HCT116 (cell line): ENCODE results near the gene FGF19. TPM values are rescaled to one million over a fixed set of nuclear protein-coding genes. Genes with fewer than 3 reads are reported as not detected.

ENCODE experiments used
- ATAC-seq: fragments of 200-7000 bp; cut with Tn5 transposase; 2 replicates; pipeline ENCODE4 v1.9.1; 2020; ENCODE audit warnings: mild to moderate bottlenecking, moderate library complexity
- BruUV-seq: library from RNA; stranded (reverse); fragments of 400-500 nt; replicated peaks from 2 replicates; lab custom pipeline; 2021; lab: Mats Ljungman, UMichigan
- CTCF ChIA-PET: fragments of 300-600 bp; sonication (Branson Sonifier 250); formaldehyde crosslinking; loops from one replicate; lab custom pipeline; 2021; ENCODE audit warnings: antibody characterized with exemption; lab: Charles Lee
- POLR2A ChIA-PET: fragments of 300-600, 350-600 bp; sonication (Branson Sonifier 250); formaldehyde crosslinking; loops from one replicate; lab custom pipeline; 2021; ENCODE audit warnings: antibody characterized with exemption; lab: Charles Lee
- RAD21 ChIA-PET, 2 experiments: fragments of 300-600 bp; sonication (Branson Sonifier 250); formaldehyde crosslinking; loops; one replicate each; lab custom pipeline; 2023; ENCODE audit warnings: low total read pairs in 2 of 2; ENCODE audit not compliant: uncharacterized antibody in 2 of 2, unreplicated experiment in 2 of 2, low non-redundant PET in 1 of 2; lab: Charles Lee
- DNase-seq: peaks from one replicate; pipeline ENCODE4 v3.0.0-alpha.2; 2010; ENCODE audit warnings: low read depth, low spot score
- H2AFZ ChIP-seq: fragments of 200-600 bp; shearing (Covaris generic), sonication (generic); 2 replicates; pipeline ENCODE4 v1.6.1; 2017; ENCODE audit warnings: low read depth, mixed run types, mixed read lengths, antibody characterized with exemption, low read length; ENCODE audit not compliant: poor library complexity, severe bottlenecking
- H3K27ac ChIP-seq: 2 replicates; pipeline ENCODE4 v1.5.1; 2012; ENCODE audit warnings: low read depth, low read length
- H3K27me3 ChIP-seq: fragments of 200-600 bp; sonication (generic); 2 replicates; pipeline ENCODE4 v1.6.1; 2016; ENCODE audit warnings: mixed run types, low read length, mixed read lengths; ENCODE audit not compliant: insufficient read depth
- H3K36me3 ChIP-seq, 2 experiments: fragments of 200-500 bp in 1 of 2; fragments of 200-600 bp in 1 of 2; sonication (Bioruptor generic) in 1 of 2; sonication (generic) in 1 of 2; 2 replicates each; pipeline versions ENCODE4 v1.5.1 to v1.6.1; 2014 to 2016; ENCODE audit warnings: low read length in 2 of 2, inconsistent platforms in 1 of 2, mixed read lengths in 1 of 2, mixed run types in 1 of 2; ENCODE audit not compliant: insufficient read depth in 2 of 2, control insufficient read depth in 1 of 2
- H3K4me1 ChIP-seq, 2 experiments: fragments of 200-600 bp in 1 of 2; sonication (generic) in 1 of 2; 2 replicates each; pipeline versions ENCODE4 v1.5.1 to v1.6.1; 2012 to 2017; ENCODE audit warnings: low read length in 2 of 2, inconsistent platforms in 1 of 2, mild to moderate bottlenecking in 1 of 2, mixed read lengths in 1 of 2, mixed run types in 1 of 2, moderate library complexity in 1 of 2; ENCODE audit not compliant: insufficient read depth in 2 of 2, control insufficient read depth in 1 of 2
- H3K4me2 ChIP-seq: fragments of 200-600 bp; sonication (generic); 2 replicates; pipeline ENCODE4 v1.6.1; 2017; ENCODE audit warnings: mixed run types, low read length, mixed read lengths
- H3K4me3 ChIP-seq, 2 experiments: fragments of 200-600 bp in 1 of 2; sonication (generic) in 1 of 2; replicated peaks in 1 of 2; 2 replicates each; pipeline ENCODE4 v1.5.1; 2011 to 2016; ENCODE audit warnings: low read length in 2 of 2, control low read depth in 1 of 2, low read depth in 1 of 2, mild to moderate bottlenecking in 1 of 2, mixed read lengths in 1 of 2, mixed run types in 1 of 2
- H3K79me2 ChIP-seq: fragments of 200-600 bp; sonication (generic); 2 replicates; pipeline ENCODE4 v1.6.1; 2017; ENCODE audit warnings: mild to moderate bottlenecking, mixed run types, low read length, moderate library complexity, mixed read lengths; ENCODE audit not compliant: insufficient read depth
- H3K9ac ChIP-seq: fragments of 200-600 bp; sonication (generic); 2 replicates; pipeline ENCODE4 v1.6.1; 2016; ENCODE audit warnings: low read length, mixed read lengths
- H3K9me2 ChIP-seq: fragments of 200-600 bp; sonication (generic), shearing (Covaris generic); 2 replicates; pipeline ENCODE4 v1.6.1; 2017; ENCODE audit warnings: mixed run types, mild to moderate bottlenecking, moderate library complexity; ENCODE audit not compliant: insufficient read depth
- H3K9me3 ChIP-seq, 2 experiments: fragments of 200-500 bp in 1 of 2; fragments of 200-600 bp in 1 of 2; sonication (Bioruptor generic) in 1 of 2; sonication (generic) in 1 of 2; 2 replicates each; pipeline ENCODE4 v1.6.1; 2014 to 2017; ENCODE audit warnings: low read length in 2 of 2, mixed read lengths in 2 of 2, inconsistent platforms in 1 of 2, low read depth in 1 of 2, mild to moderate bottlenecking in 1 of 2, mixed run types in 1 of 2, moderate library complexity in 1 of 2; ENCODE audit not compliant: control insufficient read depth in 1 of 2, insufficient read depth in 1 of 2
- H4K20me1 ChIP-seq: fragments of 200-600 bp; sonication (generic), shearing (Covaris generic); 2 replicates; pipeline ENCODE4 v1.6.1; 2017; ENCODE audit warnings: mixed run types, mild to moderate bottlenecking, moderate library complexity; ENCODE audit not compliant: insufficient read depth
- CBX3 ChIP-seq: IDR thresholded peaks from 2 replicates; pipeline ENCODE4 v1.6.1; 2012; ENCODE audit warnings: low read depth
- CEBPB ChIP-seq: IDR thresholded peaks from 2 replicates; pipeline ENCODE4 v1.6.1; 2012; ENCODE audit warnings: low read depth
- EGR1 ChIP-seq: IDR thresholded peaks from 2 replicates; pipeline ENCODE4 v1.6.1; 2012; ENCODE audit warnings: low read depth
- ELF1 ChIP-seq: IDR thresholded peaks from 2 replicates; pipeline ENCODE4 v1.6.1; 2012; ENCODE audit warnings: low read depth, borderline replicate concordance
- EZH2phosphoT487 ChIP-seq: fragments of 200-600 bp; IDR thresholded peaks from 2 replicates; pipeline ENCODE4 v1.6.1; 2018; ENCODE audit warnings: antibody characterized with exemption, borderline replicate concordance
- JUND ChIP-seq: IDR thresholded peaks from 2 replicates; pipeline ENCODE4 v1.6.1; 2012
- POLR2AphosphoS5 ChIP-seq: IDR thresholded peaks from 2 replicates; pipeline ENCODE4 v1.6.1; 2011; ENCODE audit warnings: mild to moderate bottlenecking, low read depth, low read length, moderate library complexity
- RAD21 ChIP-seq: IDR thresholded peaks from 2 replicates; pipeline ENCODE4 v1.6.1; 2012; ENCODE audit warnings: low read depth, mild to moderate bottlenecking
- SP1 ChIP-seq: IDR thresholded peaks from 2 replicates; pipeline ENCODE4 v1.6.1; 2012; ENCODE audit warnings: low read depth
- SRF ChIP-seq: IDR thresholded peaks from 2 replicates; pipeline ENCODE4 v1.6.1; 2012; ENCODE audit warnings: low read depth
- ZFX ChIP-seq: fragments of 450-650 bp; IDR thresholded peaks from 2 replicates; pipeline ENCODE4 v1.6.1; 2017
- ZNF274 ChIP-seq: fragments of 200-500 bp; sonication (Bioruptor generic); IDR thresholded peaks from 2 replicates; pipeline ENCODE4 v1.6.1; 2014; ENCODE audit warnings: mild to moderate bottlenecking, low read depth, low read length, inconsistent platforms
- intact Hi-C: fragments of 100-400 bp; cut with micrococcal nuclease; formaldehyde crosslinking; loops from 2 replicates; pipeline ENCODE4 v1.10.0; 2022
- total RNA-seq: library from RNA; stranded (reverse); gene quantifications from one replicate; pipeline ENCODE4 v1.2.1, GENCODE V29; 2021; ENCODE audit not compliant: unreplicated experiment
- TF ChIP-seq, protein P1 (sequence below): IDR thresholded peaks from 2 replicates; pipeline ENCODE4 v1.6.1; 2012
- TF ChIP-seq, protein P2 (sequence below): IDR thresholded peaks from 2 replicates; pipeline ENCODE4 v1.6.1; 2011; ENCODE audit warnings: mild to moderate bottlenecking, low read length, moderate library complexity; ENCODE audit not compliant: insufficient replicate concordance; ENCODE audit errors: extremely low read depth
- TF ChIP-seq, protein P3 (sequence below): IDR thresholded peaks from 2 replicates; pipeline ENCODE4 v1.6.1; 2012
- TF ChIP-seq, protein P4 (sequence below): IDR thresholded peaks from 2 replicates; pipeline ENCODE4 v1.6.1; 2012; ENCODE audit warnings: low read depth

FGF19 gene
- total RNA-seq, 1 experiment from 2014 or later, result 37.5 TPM

DNA sequence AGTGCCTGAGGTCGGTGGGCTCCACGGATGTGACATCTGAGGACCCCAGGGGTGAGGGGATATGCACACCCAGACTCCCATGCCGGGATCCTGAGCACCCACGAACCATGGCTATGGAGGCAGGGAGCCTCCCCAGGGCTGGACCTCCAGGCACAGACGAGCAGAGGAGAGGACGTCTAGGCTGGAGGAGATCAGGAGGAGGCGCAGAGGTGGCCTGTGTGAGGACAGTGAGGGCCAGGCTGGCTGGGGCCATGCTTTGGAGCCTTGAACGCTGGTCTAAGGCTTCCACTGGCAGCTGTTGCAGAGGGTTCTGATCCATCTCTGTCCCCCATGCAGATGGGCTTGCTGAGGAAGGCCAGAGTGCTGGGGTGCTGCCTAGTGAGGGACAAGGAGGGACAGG is 42.3 kb upstream of the FGF19 start:
- ChIA-PET CTCF (no interaction called here), RAD21 (no interaction called here), POLR2A (no interaction called here)
- no peaks in the 10 kb centered on the region for H3K79me2 ChIP-seq
- H2AFZ ChIP-seq, result no peak overlapping the region
- BruUV-seq, result no TSS peak
- intact Hi-C loops, result no loop called here
- no peaks in the 10 kb centered on the region for H4K20me1 ChIP-seq
- H3K9me2 ChIP-seq, result no peaks in the 10 kb centered on the region
- H3K27me3 ChIP-seq, result no peaks in the 10 kb centered on the region
- no peaks in the 10 kb centered on the region for H3K36me3 ChIP-seq
- H3K9ac ChIP-seq, result no peak overlapping the region
- no peak overlapping the region for H3K4me3 ChIP-seq
- DNase-seq (no peak), ATAC-seq (no peak)
- H3K27ac ChIP-seq, result no peak overlapping the region
- H3K9me3 ChIP-seq, result no peaks in the 10 kb centered on the region
- H3K4me1 ChIP-seq, result peaks cover 8 to 9% of the 10 kb centered on the region in 2 experiments
- TF ChIP-seq ZFX (no peak), EZH2phosphoT487 (no peak), EGR1 (no peak), ELF1 (no peak), SRF (no peak), JUND (no peak), CEBPB (no peak), ZNF274 (no peak)
- TF ChIP-seq, protein P1, sequence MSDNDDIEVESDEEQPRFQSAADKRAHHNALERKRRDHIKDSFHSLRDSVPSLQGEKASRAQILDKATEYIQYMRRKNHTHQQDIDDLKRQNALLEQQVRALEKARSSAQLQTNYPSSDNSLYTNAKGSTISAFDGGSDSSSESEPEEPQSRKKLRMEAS, result no peak
- no peak overlapping the region for H3K4me2 ChIP-seq

DNA sequence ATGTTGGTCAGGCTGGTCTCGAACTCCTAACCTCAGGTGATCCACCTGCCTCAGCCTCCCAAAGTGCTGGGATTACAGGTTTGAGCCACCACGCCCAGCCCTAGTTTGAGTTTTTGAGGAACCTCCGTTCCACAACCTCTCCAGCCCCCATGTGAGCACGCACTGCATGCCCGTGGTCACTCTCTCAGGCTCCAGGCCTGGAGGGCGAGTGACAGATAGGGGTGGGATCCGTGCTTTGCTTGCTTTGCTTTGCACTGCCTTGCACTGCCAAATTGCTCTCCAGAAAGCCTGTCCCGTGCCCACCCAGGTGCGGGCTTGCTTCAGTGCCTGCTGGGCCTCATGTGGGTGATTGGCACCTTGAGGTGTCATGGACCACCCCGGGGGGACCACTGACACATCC is 41.4 kb upstream of the FGF19 start:
- H3K9me2 ChIP-seq, result no peaks in the 10 kb centered on the region
- H3K4me3 ChIP-seq, result no peak overlapping the region
- RAD21 ChIA-PET, result no interaction called here
- H3K27ac ChIP-seq, result no peak overlapping the region
- no peaks in the 10 kb centered on the region for H3K79me2 ChIP-seq
- TF ChIP-seq, protein P2, sequence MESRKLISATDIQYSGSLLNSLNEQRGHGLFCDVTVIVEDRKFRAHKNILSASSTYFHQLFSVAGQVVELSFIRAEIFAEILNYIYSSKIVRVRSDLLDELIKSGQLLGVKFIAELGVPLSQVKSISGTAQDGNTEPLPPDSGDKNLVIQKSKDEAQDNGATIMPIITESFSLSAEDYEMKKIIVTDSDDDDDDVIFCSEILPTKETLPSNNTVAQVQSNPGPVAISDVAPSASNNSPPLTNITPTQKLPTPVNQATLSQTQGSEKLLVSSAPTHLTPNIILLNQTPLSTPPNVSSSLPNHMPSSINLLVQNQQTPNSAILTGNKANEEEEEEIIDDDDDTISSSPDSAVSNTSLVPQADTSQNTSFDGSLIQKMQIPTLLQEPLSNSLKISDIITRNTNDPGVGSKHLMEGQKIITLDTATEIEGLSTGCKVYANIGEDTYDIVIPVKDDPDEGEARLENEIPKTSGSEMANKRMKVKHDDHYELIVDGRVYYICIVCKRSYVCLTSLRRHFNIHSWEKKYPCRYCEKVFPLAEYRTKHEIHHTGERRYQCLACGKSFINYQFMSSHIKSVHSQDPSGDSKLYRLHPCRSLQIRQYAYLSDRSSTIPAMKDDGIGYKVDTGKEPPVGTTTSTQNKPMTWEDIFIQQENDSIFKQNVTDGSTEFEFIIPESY, result no peak
- TF ChIP-seq, protein P3, sequence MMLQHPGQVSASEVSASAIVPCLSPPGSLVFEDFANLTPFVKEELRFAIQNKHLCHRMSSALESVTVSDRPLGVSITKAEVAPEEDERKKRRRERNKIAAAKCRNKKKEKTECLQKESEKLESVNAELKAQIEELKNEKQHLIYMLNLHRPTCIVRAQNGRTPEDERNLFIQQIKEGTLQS, result no peak
- TF ChIP-seq ELF1 (no peak), CBX3 (no peak), ZFX (no peak), EZH2phosphoT487 (no peak), EGR1 (no peak), RAD21 (no peak), CEBPB (no peak), POLR2AphosphoS5 (no peak), SP1 (no peak), ZNF274 (no peak)
- TF ChIP-seq, protein P4, sequence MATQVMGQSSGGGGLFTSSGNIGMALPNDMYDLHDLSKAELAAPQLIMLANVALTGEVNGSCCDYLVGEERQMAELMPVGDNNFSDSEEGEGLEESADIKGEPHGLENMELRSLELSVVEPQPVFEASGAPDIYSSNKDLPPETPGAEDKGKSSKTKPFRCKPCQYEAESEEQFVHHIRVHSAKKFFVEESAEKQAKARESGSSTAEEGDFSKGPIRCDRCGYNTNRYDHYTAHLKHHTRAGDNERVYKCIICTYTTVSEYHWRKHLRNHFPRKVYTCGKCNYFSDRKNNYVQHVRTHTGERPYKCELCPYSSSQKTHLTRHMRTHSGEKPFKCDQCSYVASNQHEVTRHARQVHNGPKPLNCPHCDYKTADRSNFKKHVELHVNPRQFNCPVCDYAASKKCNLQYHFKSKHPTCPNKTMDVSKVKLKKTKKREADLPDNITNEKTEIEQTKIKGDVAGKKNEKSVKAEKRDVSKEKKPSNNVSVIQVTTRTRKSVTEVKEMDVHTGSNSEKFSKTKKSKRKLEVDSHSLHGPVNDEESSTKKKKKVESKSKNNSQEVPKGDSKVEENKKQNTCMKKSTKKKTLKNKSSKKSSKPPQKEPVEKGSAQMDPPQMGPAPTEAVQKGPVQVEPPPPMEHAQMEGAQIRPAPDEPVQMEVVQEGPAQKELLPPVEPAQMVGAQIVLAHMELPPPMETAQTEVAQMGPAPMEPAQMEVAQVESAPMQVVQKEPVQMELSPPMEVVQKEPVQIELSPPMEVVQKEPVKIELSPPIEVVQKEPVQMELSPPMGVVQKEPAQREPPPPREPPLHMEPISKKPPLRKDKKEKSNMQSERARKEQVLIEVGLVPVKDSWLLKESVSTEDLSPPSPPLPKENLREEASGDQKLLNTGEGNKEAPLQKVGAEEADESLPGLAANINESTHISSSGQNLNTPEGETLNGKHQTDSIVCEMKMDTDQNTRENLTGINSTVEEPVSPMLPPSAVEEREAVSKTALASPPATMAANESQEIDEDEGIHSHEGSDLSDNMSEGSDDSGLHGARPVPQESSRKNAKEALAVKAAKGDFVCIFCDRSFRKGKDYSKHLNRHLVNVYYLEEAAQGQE, result no peak
- H4K20me1 ChIP-seq, result no peaks in the 10 kb centered on the region
- ATAC-seq (no peak), DNase-seq (no peak)
- POLR2A ChIA-PET, result no interaction called here
- no peak overlapping the region for H3K9ac ChIP-seq
- H3K27me3 ChIP-seq, result no peaks in the 10 kb centered on the region
- H3K36me3 ChIP-seq, result no peaks in the 10 kb centered on the region
- intact Hi-C loops, result no loop called here
- no peaks in the 10 kb centered on the region for H3K9me3 ChIP-seq
- no peak overlapping the region for H2AFZ ChIP-seq
- no peak overlapping the region for H3K4me2 ChIP-seq
- peaks cover 8 to 9% of the 10 kb centered on the region in 2 experiments for H3K4me1 ChIP-seq
- CTCF ChIA-PET, result no interaction called here
- BruUV-seq, result no TSS peak
